T-helper 2 cell treated with Interferon-gamma antibody and Interleukin-4, amounts not matched to agents 5 μg/mL and 100 μg/mL, for 36 hours (primary cell): ENCODE data around the gene ROBO1.

Source experiments
- DNase-seq: peaks from one replicate; pipeline ENCODE4 v3.0.0; 2021; ENCODE audit warnings: low spot score
- H3K27ac Mint-ChIP-seq: one replicate; pipeline ENCODE4 v1.8.0; 2021; ENCODE audit warnings: mild to moderate bottlenecking, mixed read lengths
- H3K27me3 Mint-ChIP-seq: one replicate; pipeline ENCODE4 v1.8.0; 2021; ENCODE audit warnings: low read depth, mixed read lengths
- H3K36me3 Mint-ChIP-seq: one replicate; pipeline ENCODE4 v1.8.0; 2021; ENCODE audit warnings: low read depth, mixed read lengths
- H3K4me1 Mint-ChIP-seq: one replicate; pipeline ENCODE4 v1.8.0; 2021; ENCODE audit warnings: low read depth, mixed read lengths
- H3K4me3 Mint-ChIP-seq: one replicate; pipeline ENCODE4 v1.8.0; 2022; ENCODE audit warnings: mild to moderate bottlenecking, moderate library complexity, mixed read lengths
- H3K9me3 Mint-ChIP-seq: one replicate; pipeline ENCODE4 v1.8.0; 2021; ENCODE audit warnings: mixed read lengths

Gene ROBO1

DNA sequence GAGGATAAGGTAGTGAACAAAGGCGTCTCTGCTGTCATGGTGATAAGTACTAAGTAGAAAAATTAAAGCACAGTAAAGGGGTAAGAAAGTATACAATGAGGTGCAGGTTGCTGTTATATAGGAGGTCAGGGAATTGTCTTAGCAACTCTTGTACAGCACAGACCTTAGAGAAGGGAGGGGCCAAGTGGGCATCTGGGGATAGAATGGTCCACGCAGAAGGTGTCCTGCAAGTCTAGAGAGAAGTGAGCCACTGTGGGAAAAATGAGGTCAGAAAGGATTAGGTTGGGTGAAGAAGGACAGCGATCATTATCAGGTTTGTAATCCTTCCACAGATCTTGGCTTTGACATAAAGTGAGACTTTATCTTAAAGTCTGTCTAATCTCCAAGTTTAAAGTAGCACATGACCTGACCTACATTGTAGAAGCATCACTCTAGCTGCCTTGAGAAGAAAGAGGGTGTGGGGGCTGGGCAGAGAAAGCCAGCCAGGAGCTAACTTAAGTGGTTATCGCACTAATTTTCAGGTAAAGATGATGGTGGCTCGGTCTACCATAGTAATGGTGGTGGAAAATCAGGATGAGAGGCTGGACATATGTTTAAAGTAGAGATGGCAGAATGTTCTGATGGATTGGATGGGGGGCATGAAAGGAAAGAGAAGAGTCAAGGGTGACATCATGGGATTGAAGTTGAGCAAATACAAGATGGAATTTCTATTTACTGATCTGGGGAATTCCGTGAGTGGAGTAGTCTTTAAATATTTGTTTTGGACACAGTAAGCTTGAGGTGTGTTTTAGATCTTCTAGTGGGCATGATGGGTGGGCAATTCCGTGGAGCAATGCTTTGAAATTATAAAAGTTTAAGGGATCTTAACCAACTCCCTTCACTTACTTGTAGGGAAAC lies 919.2 kb downstream of the ROBO1 start:
- Mint-ChIP-seq H3K9me3 (no peaks in the 10 kb centered on the region), H3K4me1 (no peaks in the 10 kb centered on the region), H3K27ac (no peak overlapping the region), H3K27me3 (no peaks in the 10 kb centered on the region), H3K36me3 (no peaks in the 10 kb centered on the region), H3K4me3 (no peak overlapping the region)
- DNase-seq, result no peak

DNA sequence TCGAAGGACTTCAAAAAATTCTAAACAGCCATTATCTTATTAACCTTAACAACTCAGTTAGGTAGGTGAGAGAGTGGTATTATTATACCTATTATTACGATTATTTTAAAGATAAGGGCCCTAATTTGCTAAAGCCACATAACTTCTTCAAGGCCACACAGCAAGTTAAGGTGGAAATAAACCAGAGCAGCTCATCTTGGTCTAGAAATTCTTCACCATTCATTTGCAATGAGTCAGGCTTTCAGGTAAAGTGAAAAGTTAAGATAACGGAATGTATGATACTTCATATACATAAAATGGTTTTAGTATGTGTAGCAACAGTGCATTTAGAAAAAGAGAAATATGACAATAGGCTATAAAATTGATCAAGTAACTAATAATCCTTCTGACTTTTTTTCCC lies 920.2 kb downstream of the ROBO1 start:
- Mint-ChIP-seq H3K36me3 (no peaks in the 10 kb centered on the region), H3K27me3 (no peaks in the 10 kb centered on the region), H3K4me1 (no peaks in the 10 kb centered on the region), H3K27ac (no peak overlapping the region), H3K4me3 (no peak overlapping the region), H3K9me3 (no peaks in the 10 kb centered on the region)
- no peak for DNase-seq

DNA sequence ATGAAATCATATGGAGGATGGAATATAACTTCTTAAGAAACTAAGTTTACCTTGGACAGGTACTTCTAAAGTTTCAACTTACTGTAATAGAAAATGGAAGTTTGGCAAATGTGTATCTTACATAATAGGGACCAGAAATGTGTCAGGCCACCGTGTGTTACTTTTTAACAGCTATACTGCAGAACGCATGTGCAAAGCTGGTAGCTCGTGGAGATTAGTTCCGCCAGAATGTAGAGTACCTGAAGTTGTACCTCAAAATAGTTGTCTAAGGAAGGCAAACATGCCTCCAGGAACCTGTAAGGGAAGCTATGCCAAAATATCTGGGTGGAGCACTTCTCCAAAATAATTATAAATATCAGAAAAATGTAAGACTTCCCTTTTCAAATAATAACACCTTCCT lies 920.6 kb downstream of the ROBO1 start:
- H3K4me1 Mint-ChIP-seq, result no peaks in the 10 kb centered on the region
- H3K27ac Mint-ChIP-seq, result no peak overlapping the region
- DNase-seq, result no peak
- no peaks in the 10 kb centered on the region for H3K36me3 Mint-ChIP-seq
- H3K4me3 Mint-ChIP-seq, result no peak overlapping the region
- H3K9me3 Mint-ChIP-seq, result no peaks in the 10 kb centered on the region
- no peaks in the 10 kb centered on the region for H3K27me3 Mint-ChIP-seq

DNA sequence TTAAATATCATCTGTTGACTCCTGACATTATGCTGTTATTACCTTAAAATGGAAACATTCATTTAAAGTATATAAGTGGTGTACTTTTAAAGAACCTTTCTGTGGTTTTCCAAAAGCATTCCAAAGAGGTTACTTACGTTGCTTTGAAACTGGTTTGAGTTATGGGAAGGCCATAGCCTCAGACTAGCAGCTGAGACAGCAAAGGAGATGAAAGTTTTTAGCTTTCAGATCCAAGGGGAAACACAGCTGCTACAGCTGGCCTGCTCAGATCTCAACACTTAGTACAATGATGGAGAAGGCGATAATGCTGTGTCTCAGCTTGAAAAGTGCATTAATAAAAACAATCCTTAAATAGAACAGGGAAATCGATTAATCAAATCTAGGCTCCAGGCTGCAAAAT lies 921.1 kb downstream of the ROBO1 start:
- H3K27me3 Mint-ChIP-seq, result no peaks in the 10 kb centered on the region
- H3K4me1 Mint-ChIP-seq, result no peaks in the 10 kb centered on the region
- no peak overlapping the region for H3K4me3 Mint-ChIP-seq
- no peak for DNase-seq
- H3K9me3 Mint-ChIP-seq, result no peaks in the 10 kb centered on the region
- H3K27ac Mint-ChIP-seq, result no peak overlapping the region
- no peaks in the 10 kb centered on the region for H3K36me3 Mint-ChIP-seq

DNA sequence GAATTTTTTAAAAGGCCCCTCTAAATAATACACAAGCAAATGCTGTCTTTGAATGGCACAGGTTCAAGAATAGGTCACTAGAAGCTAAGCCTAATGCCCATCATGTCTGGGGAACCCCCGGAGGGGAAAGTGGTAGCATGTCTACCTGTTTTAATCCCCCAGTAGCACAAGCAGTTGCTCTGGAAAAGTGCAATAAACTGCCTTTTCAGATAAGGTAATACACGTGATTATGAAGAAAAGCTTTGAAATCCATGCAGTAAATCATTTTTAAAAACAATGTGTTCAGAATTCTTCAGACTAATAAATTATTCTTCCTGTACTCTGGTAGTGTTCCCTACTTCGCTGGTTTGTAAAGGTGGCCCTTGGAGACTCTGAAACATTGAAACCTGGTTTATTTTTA lies 922.2 kb downstream of the ROBO1 start:
- no peaks in the 10 kb centered on the region for H3K27me3 Mint-ChIP-seq
- DNase-seq, result no peak
- no peaks in the 10 kb centered on the region for H3K9me3 Mint-ChIP-seq
- H3K4me1 Mint-ChIP-seq, result no peaks in the 10 kb centered on the region
- no peaks in the 10 kb centered on the region for H3K36me3 Mint-ChIP-seq
- no peak overlapping the region for H3K27ac Mint-ChIP-seq
- H3K4me3 Mint-ChIP-seq, result no peak overlapping the region

DNA sequence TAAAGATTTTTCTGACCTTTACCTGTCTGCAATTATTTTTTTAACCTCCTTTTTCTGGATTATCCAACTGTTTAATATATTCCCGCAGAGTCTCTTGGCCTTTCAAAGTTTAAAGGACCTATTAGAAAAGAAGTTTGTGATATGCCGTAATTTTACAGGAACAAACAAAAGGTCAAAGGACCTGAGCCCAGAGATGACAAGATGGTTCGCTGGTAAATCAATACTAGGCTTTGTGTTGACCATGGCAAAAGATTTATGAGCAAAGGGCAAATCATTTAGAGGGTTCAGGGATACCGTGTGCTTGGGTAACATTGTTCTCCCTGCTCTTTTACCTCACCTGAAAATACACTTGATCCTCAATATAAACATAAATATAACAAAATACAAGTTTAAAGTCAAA lies 923.5 kb downstream of the ROBO1 start:
- no peak for DNase-seq
- Mint-ChIP-seq H3K4me3 (no peak overlapping the region), H3K9me3 (peaks cover 4% of the 10 kb centered on the region), H3K27ac (no peak overlapping the region), H3K27me3 (no peaks in the 10 kb centered on the region), H3K36me3 (no peaks in the 10 kb centered on the region), H3K4me1 (no peaks in the 10 kb centered on the region)

DNA sequence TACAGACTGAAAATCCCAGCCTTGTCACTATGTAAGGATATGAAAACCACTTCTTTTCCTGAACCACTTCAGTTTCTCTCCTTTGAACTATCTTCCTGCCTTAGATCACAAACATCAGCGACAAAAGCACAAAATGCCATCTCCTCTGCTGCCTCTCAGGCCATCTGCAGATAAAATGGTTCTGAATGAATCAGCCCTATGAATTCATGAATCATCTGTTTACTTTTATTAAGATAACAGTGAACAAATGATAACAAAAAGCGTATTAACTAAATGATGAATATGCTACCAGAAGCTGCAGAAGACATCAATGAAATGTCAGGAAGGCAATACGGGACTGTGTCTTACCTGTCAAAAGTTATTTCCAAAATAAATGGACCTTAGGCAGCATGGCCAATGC lies 928.1 kb downstream of the ROBO1 start:
- DNase-seq, result no peak
- no peak overlapping the region for H3K27ac Mint-ChIP-seq
- peaks cover 4% of the 10 kb centered on the region for H3K9me3 Mint-ChIP-seq
- no peak overlapping the region for H3K4me3 Mint-ChIP-seq
- no peaks in the 10 kb centered on the region for H3K27me3 Mint-ChIP-seq
- H3K36me3 Mint-ChIP-seq, result no peaks in the 10 kb centered on the region
- no peaks in the 10 kb centered on the region for H3K4me1 Mint-ChIP-seq

DNA sequence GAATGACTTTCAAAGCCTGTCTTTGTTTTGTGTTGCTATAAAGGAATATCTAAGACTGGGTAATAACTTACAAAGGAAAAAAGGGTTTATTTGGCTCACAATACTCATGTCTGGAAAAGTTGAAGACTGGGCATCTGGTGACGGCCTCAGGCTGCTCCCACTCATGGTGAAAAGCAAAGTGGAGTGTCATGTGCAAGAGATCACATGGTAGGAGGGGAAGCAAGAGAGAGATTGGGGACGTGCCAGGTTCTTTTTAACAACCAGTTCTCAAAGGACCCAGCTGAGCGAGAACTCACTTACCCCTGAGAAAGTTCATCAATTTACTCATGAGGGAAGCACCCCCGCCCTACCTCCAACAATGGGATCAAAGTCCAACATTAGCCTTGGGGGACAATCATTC lies 929.4 kb downstream of the ROBO1 start:
- H3K4me3 Mint-ChIP-seq, result no peak overlapping the region
- H3K27me3 Mint-ChIP-seq, result no peaks in the 10 kb centered on the region
- no peaks in the 10 kb centered on the region for H3K4me1 Mint-ChIP-seq
- no peaks in the 10 kb centered on the region for H3K36me3 Mint-ChIP-seq
- DNase-seq, result no peak
- peaks cover 4% of the 10 kb centered on the region for H3K9me3 Mint-ChIP-seq
- no peak overlapping the region for H3K27ac Mint-ChIP-seq

DNA sequence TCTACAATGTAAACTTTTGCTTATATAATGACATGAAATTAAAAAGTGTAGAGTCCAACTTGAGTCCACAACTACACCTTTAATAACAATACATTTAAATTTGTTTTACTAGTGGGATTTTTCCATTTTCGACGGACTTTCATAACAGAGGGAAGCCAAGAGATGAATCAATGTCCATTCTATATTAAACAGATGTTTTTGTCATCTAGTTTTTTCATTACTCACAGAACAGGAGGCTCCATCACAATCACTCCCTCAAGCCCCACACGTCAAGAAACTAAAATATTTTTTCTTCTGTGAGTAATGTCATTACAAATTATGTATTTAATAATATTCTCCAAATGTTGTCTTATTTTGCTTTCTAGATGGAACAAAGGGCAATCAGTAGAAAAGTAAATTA lies 932.9 kb downstream of the ROBO1 start:
- no peak for DNase-seq
- no peaks in the 10 kb centered on the region for H3K36me3 Mint-ChIP-seq
- no peak overlapping the region for H3K4me3 Mint-ChIP-seq
- peaks cover 10% of the 10 kb centered on the region for H3K9me3 Mint-ChIP-seq
- no peak overlapping the region for H3K27ac Mint-ChIP-seq
- H3K4me1 Mint-ChIP-seq, result no peaks in the 10 kb centered on the region
- H3K27me3 Mint-ChIP-seq, result no peaks in the 10 kb centered on the region

DNA sequence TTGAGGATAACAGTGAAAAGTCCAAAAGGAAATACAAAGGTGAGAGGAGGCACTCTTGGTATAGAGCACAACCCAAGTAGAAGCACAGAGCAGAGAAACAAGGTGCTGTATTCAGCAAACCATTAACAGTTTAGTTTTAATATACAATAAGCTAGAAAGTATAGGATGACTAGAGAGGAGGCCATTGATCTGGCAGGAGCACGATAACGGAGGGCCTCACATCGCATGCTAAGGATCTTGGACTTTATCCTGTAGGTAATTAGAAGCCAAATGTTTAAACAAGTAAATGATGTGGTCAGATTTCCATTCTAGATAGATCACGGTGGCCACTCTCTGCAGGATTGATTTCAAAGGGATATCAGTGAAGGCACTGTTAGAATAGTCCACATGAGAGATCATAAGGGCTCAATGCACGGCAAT lies 935.0 kb downstream of the ROBO1 start:
- no peak overlapping the region for H3K27ac Mint-ChIP-seq
- H3K27me3 Mint-ChIP-seq, result no peaks in the 10 kb centered on the region
- no peaks in the 10 kb centered on the region for H3K4me1 Mint-ChIP-seq
- no peaks in the 10 kb centered on the region for H3K36me3 Mint-ChIP-seq
- no peak for DNase-seq
- peaks cover 11% of the 10 kb centered on the region for H3K9me3 Mint-ChIP-seq
- H3K4me3 Mint-ChIP-seq, result no peak overlapping the region

DNA sequence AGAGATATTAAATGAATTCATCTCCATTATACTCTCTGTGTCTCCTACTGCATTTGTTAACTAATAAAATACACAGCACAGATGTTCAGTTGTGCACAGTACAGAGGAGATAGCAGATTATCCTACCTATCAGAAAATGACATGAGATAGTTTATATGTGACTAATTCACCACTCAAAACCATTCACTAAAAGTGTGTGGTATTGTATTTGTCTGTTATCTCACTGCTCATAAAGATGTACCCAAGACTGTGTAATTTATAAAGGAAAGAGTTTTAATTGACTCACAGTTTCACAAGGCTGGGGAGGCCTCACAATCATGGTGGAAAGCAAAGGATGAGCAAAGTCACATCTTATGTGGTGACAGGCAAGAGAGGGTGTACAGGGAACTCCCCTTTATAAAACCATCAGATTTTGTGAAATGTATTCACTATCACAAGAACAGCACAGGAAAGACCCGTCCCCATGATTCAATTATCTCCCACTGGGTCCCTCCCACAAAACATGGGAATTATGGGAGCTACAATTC lies 936.3 kb downstream of the ROBO1 start:
- no peak for DNase-seq
- Mint-ChIP-seq H3K4me1 (no peaks in the 10 kb centered on the region), H3K4me3 (no peak overlapping the region), H3K27ac (no peak overlapping the region), H3K36me3 (no peaks in the 10 kb centered on the region), H3K27me3 (no peaks in the 10 kb centered on the region), H3K9me3 (peaks cover 11% of the 10 kb centered on the region)

DNA sequence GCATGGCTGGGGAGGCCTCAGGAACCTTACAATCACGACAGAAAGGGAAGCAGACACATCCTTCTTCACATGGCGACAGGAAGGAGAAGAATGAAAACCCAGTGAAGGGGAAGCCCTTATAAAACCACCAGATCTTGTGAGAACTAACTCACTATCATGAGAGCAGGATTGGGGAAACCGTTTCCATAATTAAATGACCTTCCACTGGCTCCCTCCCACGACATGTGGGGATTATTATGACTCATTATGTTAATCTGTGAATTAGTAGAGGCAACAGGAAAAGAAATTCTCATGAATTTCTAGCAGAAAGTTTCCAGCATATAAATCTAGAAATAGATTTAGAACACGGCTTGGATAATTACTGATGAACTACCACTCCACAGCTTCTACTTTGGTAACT lies 937.3 kb downstream of the ROBO1 start:
- no peak overlapping the region for H3K27ac Mint-ChIP-seq
- no peaks in the 10 kb centered on the region for H3K27me3 Mint-ChIP-seq
- DNase-seq, result no peak
- no peaks in the 10 kb centered on the region for H3K4me1 Mint-ChIP-seq
- peaks cover 11% of the 10 kb centered on the region for H3K9me3 Mint-ChIP-seq
- H3K4me3 Mint-ChIP-seq, result no peak overlapping the region
- no peaks in the 10 kb centered on the region for H3K36me3 Mint-ChIP-seq

DNA sequence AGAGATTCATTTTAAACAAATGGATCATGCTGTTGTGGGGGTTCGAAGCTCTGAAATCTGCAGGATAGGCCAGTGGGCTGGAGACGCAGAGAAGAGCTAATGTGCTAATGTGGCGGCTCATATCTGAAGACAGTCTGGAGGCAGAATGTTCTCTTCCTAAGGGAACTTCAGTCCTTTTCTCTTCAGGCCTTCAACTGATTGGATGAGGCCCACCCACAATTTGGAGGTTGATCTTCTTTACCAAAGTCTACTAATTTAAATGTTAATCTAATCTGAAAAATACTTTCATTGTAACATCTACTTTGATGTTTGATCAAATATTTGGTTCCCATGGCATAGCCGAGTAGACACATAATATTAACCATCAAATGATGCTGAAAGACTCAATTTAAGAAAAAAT lies 940.2 kb downstream of the ROBO1 start:
- Mint-ChIP-seq H3K4me1 (no peaks in the 10 kb centered on the region), H3K36me3 (no peaks in the 10 kb centered on the region), H3K27ac (no peak overlapping the region), H3K4me3 (no peak overlapping the region), H3K27me3 (no peaks in the 10 kb centered on the region), H3K9me3 (peaks cover 24% of the 10 kb centered on the region)
- DNase-seq, result no peak

DNA sequence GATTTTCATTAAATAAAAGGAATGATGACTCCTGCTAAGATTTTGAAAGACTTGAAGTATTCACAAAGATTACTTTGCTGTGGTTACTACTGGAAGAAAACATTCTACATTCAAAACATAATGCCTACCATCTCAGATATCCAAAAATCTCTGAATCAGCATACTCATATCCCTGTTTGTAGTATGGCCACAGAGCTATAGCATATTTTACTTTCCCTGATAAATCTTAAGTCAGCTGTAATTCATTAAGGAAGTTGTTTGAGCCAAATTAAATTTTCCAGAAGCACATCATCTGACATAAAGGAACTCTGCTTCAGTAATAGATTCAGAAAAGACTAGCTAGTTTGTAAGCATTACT lies 942.0 kb downstream of the ROBO1 start:
- H3K36me3 Mint-ChIP-seq, result no peaks in the 10 kb centered on the region
- no peaks in the 10 kb centered on the region for H3K4me1 Mint-ChIP-seq
- H3K27me3 Mint-ChIP-seq, result no peaks in the 10 kb centered on the region
- H3K4me3 Mint-ChIP-seq, result no peak overlapping the region
- no peak overlapping the region for H3K27ac Mint-ChIP-seq
- no peak for DNase-seq
- H3K9me3 Mint-ChIP-seq, result peaks cover 33% of the 10 kb centered on the region
